Activated gamma-delta T cell treated with Interleukin-2 at 50 U/mL for 16 hours (primary cell): ENCODE results near the gene FAM171A1.

Experiments used
- DNase-seq: peaks from one replicate; pipeline ENCODE4 v3.0.0-alpha.2; 2020

The FAM171A1 gene

DNA sequence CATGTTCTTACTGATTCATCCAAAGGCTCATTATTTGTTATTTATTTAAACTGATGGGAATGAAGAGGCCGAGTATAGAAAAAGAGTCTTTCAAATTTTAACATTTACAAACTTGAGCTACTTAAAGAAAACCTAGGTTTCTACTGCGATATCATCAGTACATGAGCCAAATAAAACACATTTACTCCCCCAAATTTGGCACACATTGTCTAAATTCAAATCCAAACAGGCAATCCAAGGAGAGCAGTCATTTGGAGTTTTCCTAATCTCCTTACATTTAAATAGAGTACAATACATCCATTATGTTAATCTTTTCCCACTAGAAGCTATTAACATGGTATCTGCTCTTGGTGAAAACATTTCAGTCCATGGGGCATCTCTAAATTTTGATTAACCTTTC lies 204.8 kb downstream of the FAM171A1 start:
- no peak for DNase-seq

GRCh38 chr10:15163253-15163828 lies 207.7 kb downstream of the FAM171A1 start:
- DNase-seq, result no peak
